Hepatic stellate cell (primary cell): ENCODE results near the gene OR4F6.

ENCODE experiments used
- DNase-seq: peaks from one replicate; pipeline ENCODE4 v3.0.0; 2011; ENCODE audit warnings: low spot score

OR4F6 gene

GRCh38 chr15:101804941-101805340 is 1.6 kb downstream of the OR4F6 start:
- no peak for DNase-seq

- no peak for DNase-seq
Observed at GRCh38 chr15:101805605-101806345, 2.5 kb downstream of the OR4F6 start.

GRCh38 chr15:101807345-101807945 is 4.1 kb downstream of the OR4F6 start:
- no peak for DNase-seq

GRCh38 chr15:101808201-101808600 is 4.9 kb downstream of the OR4F6 start:
- no peak for DNase-seq

- no peak for DNase-seq
Observed at GRCh38 chr15:101810456-101810855, 7.1 kb downstream of the OR4F6 start.

GRCh38 chr15:101810876-101811275 is 7.6 kb downstream of the OR4F6 start:
- no peak for DNase-seq

GRCh38 chr15:101811902-101812301 is 8.6 kb downstream of the OR4F6 start, which contains the start of gene OR4F15:
Gene OR4F15 (plus strand): TSS chr15:101812202. CDS start chr15:101818187, 5,985 bp downstream.
- DNase-seq = no peak

GRCh38 chr15:101813803-101814534 is 10.7 kb downstream of the OR4F6 start:
- DNase-seq = no peak

GRCh38 chr15:101820781-101821180 is 17.5 kb downstream of the OR4F6 start:
- DNase-seq = no peak

GRCh38 chr15:101827257-101827656 is 23.9 kb downstream of the OR4F6 start:
- no peak for DNase-seq

GRCh38 chr15:101828774-101829173 is 25.5 kb downstream of the OR4F6 start:
- no peak for DNase-seq

- no peak for DNase-seq
Observed at GRCh38 chr15:101841656-101842055, 38.3 kb downstream of the OR4F6 start.

- DNase-seq = no peak
Observed at GRCh38 chr15:101844916-101845315, 41.6 kb downstream of the OR4F6 start.

- no peak for DNase-seq
Observed at GRCh38 chr15:101852356-101852755, 49.0 kb downstream of the OR4F6 start.
